ENCODE results near the gene LYZL1.

- no peak for TF ChIP-seq CTCF (conservative IDR thresholded peaks at IDR 0.05)
- no peak for TF ChIP-seq EZH2 (IDR thresholded peaks at IDR 0.05; ENCODE audit: low read depth)
These were observed 57.6 kb downstream of the LYZL1 start for GRCh38 chr10:29346296-29347001.
